ENCODE measurements around the gene NT5DC3.

The NT5DC3 gene

GRCh38 chr12:103820361-103820760 lies 20.7 kb downstream of the NT5DC3 start:
- ChIA-PET POLR2A (no interaction called here), CTCF (no interaction called here)
- no peak for DNase-seq (ENCODE audit: extremely low spot score)
- TF ChIP-seq CTBP1 (IDR thresholded peaks at IDR 0.05; ENCODE audit: borderline replicate concordance) (no peak), LEF1 (IDR thresholded peaks at IDR 0.05; ENCODE audit: borderline replicate concordance) (no peak), L3MBTL2 (conservative IDR thresholded peaks at IDR 0.05) (no peak), BHLHE40 (IDR thresholded peaks at IDR 0.05; ENCODE audit: borderline replicate concordance) (no peak), FOXM1 (IDR thresholded peaks at IDR 0.05; ENCODE audit: borderline replicate concordance) (no peak), ELF4 (IDR thresholded peaks at IDR 0.05) (no peak), NFRKB (IDR thresholded peaks at IDR 0.05) (no peak), TARDBP (IDR thresholded peaks at IDR 0.05) (no peak), ARNT (IDR thresholded peaks at IDR 0.05) (no peak), SP1 (IDR thresholded peaks at IDR 0.05) (no peak), FOXK2 (IDR thresholded peaks at IDR 0.05) (no peak), FOXA1 (IDR thresholded peaks at IDR 0.05) (no peak), ZNF384 (IDR thresholded peaks at IDR 0.05) (no peak), SUZ12 (IDR thresholded peaks at IDR 0.05) (no peak), HDGF (IDR thresholded peaks at IDR 0.05; ENCODE audit: borderline replicate concordance) (no peak)
- TF ChIP-seq, protein P1, sequence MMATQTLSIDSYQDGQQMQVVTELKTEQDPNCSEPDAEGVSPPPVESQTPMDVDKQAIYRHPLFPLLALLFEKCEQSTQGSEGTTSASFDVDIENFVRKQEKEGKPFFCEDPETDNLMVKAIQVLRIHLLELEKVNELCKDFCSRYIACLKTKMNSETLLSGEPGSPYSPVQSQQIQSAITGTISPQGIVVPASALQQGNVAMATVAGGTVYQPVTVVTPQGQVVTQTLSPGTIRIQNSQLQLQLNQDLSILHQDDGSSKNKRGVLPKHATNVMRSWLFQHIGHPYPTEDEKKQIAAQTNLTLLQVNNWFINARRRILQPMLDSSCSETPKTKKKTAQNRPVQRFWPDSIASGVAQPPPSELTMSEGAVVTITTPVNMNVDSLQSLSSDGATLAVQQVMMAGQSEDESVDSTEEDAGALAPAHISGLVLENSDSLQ (IDR thresholded peaks at IDR 0.05), result no peak

GRCh38 chr12:103819892-103820291 lies 21.1 kb downstream of the NT5DC3 start:
- ChIA-PET CTCF (no interaction called here), POLR2A (no interaction called here)
- DNase-seq (ENCODE audit: extremely low spot score), result no peak
- TF ChIP-seq SP1 (IDR thresholded peaks at IDR 0.05), result no peak
- no peak for TF ChIP-seq FOXA1 (IDR thresholded peaks at IDR 0.05)
- TF ChIP-seq NFRKB (IDR thresholded peaks at IDR 0.05), result no peak
- no peak for TF ChIP-seq ELF4 (IDR thresholded peaks at IDR 0.05)

DNA sequence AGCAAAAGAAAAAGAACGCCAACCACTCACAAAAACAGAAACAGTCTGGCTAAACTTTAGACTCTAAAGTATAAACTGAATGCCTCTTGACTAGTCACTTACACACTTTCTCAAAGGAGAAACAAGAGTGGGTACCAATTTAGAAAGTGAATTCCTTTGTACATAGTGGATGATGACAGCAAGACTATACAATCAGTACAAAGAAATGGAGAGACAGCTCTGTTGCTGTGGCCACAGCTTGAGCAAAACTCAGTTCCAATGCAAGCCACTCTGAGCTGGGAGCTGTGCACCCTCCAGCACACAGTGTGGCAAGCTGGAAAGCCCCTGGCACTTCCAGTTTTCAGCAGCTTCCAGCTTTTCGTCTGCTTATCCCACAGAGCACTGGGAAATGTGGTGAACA lies 21.7 kb downstream of the NT5DC3 start:
- TF ChIP-seq NFRKB (IDR thresholded peaks at IDR 0.05) (no peak), LEF1 (IDR thresholded peaks at IDR 0.05; ENCODE audit: borderline replicate concordance) (no peak), ARNT (IDR thresholded peaks at IDR 0.05) (no peak), L3MBTL2 (conservative IDR thresholded peaks at IDR 0.05) (no peak), FOXA1 (IDR thresholded peaks at IDR 0.05) (no peak)
- CTCF ChIA-PET, result no interaction called here
- no peak for DNase-seq (ENCODE audit: extremely low spot score)
- POLR2A ChIA-PET, result no interaction called here

DNA sequence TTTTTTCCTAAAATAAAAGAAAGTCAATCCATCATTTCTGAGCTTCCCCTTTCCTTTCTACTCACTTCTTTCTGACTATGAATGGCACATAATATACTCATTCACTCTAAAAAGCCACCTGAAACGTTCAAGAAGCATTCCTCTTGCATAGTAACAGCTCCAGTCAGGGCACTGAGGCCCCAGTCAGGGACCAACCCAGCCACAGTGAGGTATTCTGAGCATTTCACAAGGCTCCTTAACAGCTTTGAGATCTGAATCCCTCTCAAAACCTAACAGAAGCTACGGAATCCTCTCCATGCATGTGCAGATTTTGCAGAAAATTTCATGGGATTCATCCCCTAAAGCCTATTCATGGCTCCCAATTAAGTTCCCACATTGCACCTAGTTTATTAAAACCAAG lies 23.2 kb downstream of the NT5DC3 start:
- DNase-seq (ENCODE audit: extremely low spot score), result no peak
- ChIA-PET CTCF (no interaction called here), POLR2A (no interaction called here)
- TF ChIP-seq NFRKB (IDR thresholded peaks at IDR 0.05), result no peak
- TF ChIP-seq FOXA1 (IDR thresholded peaks at IDR 0.05), result no peak
- no peak for TF ChIP-seq ELF4 (IDR thresholded peaks at IDR 0.05)
- TF ChIP-seq CTBP1 (IDR thresholded peaks at IDR 0.05; ENCODE audit: borderline replicate concordance), result no peak
- no peak for TF ChIP-seq FOXK2 (IDR thresholded peaks at IDR 0.05)
- no peak for TF ChIP-seq L3MBTL2 (conservative IDR thresholded peaks at IDR 0.05)
- no peak for TF ChIP-seq TARDBP (IDR thresholded peaks at IDR 0.05)

DNA sequence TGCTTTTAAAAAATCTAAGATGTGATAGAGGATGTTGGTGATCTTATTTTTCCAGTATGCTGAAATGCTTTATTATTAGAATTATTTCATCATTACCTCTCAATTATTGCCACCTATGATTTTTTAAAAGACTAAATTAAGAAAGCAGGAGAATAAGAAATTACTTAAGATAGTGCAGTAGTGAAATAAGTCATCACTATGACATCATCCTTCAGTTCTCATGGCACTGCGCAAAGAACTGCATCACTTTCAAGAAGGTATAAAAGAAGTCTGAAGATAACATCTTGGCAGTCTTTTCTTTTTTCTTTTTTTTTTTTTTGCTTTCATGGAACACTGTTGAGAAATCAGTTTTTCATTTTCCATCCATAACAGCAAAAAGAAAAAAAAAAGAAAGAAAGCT lies 24.4 kb downstream of the NT5DC3 start:
- TF ChIP-seq LEF1 (IDR thresholded peaks at IDR 0.05; ENCODE audit: borderline replicate concordance) (no peak), ELF4 (IDR thresholded peaks at IDR 0.05) (no peak), ARNT (IDR thresholded peaks at IDR 0.05) (no peak), FOXK2 (IDR thresholded peaks at IDR 0.05) (no peak), FOXM1 (IDR thresholded peaks at IDR 0.05; ENCODE audit: borderline replicate concordance) (no peak), NFRKB (IDR thresholded peaks at IDR 0.05) (no peak), CTBP1 (IDR thresholded peaks at IDR 0.05; ENCODE audit: borderline replicate concordance) (no peak), TARDBP (IDR thresholded peaks at IDR 0.05) (no peak), HDGF (IDR thresholded peaks at IDR 0.05; ENCODE audit: borderline replicate concordance) (no peak), ZNF384 (IDR thresholded peaks at IDR 0.05) (no peak), SP1 (IDR thresholded peaks at IDR 0.05) (no peak), FOXA1 (IDR thresholded peaks at IDR 0.05) (no peak), BHLHE40 (IDR thresholded peaks at IDR 0.05; ENCODE audit: borderline replicate concordance) (no peak)
- TF ChIP-seq, protein P1 (IDR thresholded peaks at IDR 0.05), result no peak
- DNase-seq (ENCODE audit: extremely low spot score), result no peak
- CTCF ChIA-PET, result no interaction called here
- POLR2A ChIA-PET, result no interaction called here

DNA sequence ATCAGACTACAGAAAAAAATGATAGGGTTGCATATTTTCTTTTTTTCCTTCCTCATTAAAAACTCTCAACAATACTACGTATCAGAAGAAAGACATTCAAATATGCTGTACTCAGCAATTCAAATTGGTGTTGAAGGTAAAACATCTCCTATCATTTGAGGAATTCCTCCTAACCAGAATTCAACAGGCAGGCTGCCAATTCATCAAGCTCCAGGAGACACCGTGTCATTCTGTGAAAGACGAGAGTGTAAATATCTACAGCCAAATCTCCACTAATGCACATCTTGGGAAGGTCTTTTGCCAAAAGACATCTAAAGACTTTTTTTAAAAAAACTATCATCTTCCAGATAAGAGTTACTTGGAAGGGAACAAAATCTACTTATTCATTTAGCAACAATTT lies 26.6 kb downstream of the NT5DC3 start:
- ChIA-PET POLR2A (no interaction called here), CTCF (no interaction called here)
- no peak for DNase-seq (ENCODE audit: extremely low spot score)
- TF ChIP-seq TARDBP (IDR thresholded peaks at IDR 0.05), result no peak
- no peak for TF ChIP-seq FOXA1 (IDR thresholded peaks at IDR 0.05)
- no peak for TF ChIP-seq HDGF (IDR thresholded peaks at IDR 0.05; ENCODE audit: borderline replicate concordance)
- no peak for TF ChIP-seq BHLHE40 (IDR thresholded peaks at IDR 0.05; ENCODE audit: borderline replicate concordance)
- no peak for TF ChIP-seq ARNT (IDR thresholded peaks at IDR 0.05)
- TF ChIP-seq, protein P1 (IDR thresholded peaks at IDR 0.05), result no peak
- no peak for TF ChIP-seq CTBP1 (IDR thresholded peaks at IDR 0.05; ENCODE audit: borderline replicate concordance)
- TF ChIP-seq L3MBTL2 (conservative IDR thresholded peaks at IDR 0.05), result no peak
- TF ChIP-seq SUZ12 (IDR thresholded peaks at IDR 0.05), result no peak
- no peak for TF ChIP-seq NFRKB (IDR thresholded peaks at IDR 0.05)
- TF ChIP-seq SP1 (IDR thresholded peaks at IDR 0.05), result no peak

DNA sequence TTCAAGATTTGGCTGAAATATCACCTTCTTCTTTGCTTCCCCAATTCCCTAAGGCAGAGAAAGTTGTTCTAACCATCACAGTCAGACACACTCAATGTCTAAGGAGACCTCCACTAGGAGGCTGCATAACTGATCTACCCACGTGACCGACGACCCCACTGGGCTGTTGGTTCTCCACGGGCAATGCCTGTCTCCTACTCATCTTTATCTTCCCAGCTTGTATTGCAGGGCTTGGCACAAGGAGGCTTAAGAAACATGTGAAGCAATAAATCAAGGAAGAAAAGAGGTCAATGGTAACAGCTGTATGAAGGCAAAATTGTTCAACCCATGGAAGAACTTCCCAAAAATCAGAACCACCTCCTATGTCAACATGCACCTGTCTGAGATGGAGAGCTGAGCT lies 27.1 kb downstream of the NT5DC3 start:
- POLR2A ChIA-PET, result interaction anchor here (0.9 kb wide), 1 partner anchor 13 kb away, joined by 3 read pairs; no protein-coding TSS in a partner anchor
- DNase-seq (ENCODE audit: extremely low spot score), result no peak
- CTCF ChIA-PET, result no interaction called here
- TF ChIP-seq HDGF (IDR thresholded peaks at IDR 0.05; ENCODE audit: borderline replicate concordance) (no peak), FOXK2 (IDR thresholded peaks at IDR 0.05) (no peak), LEF1 (IDR thresholded peaks at IDR 0.05; ENCODE audit: borderline replicate concordance) (no peak), ARNT (IDR thresholded peaks at IDR 0.05) (no peak), SP1 (IDR thresholded peaks at IDR 0.05) (no peak), TARDBP (IDR thresholded peaks at IDR 0.05) (no peak), L3MBTL2 (conservative IDR thresholded peaks at IDR 0.05) (no peak), ZNF384 (IDR thresholded peaks at IDR 0.05) (no peak), FOXM1 (IDR thresholded peaks at IDR 0.05; ENCODE audit: borderline replicate concordance) (no peak)
- TF ChIP-seq, protein P1 (IDR thresholded peaks at IDR 0.05), result no peak

Data from HEK293T (cell line).